HEK293T (cell line): ENCODE data around the gene KLF17.

ENCODE experiments used
- CTCF ChIA-PET: fragments of 350-600 bp; formaldehyde crosslinking; extraction: SDS; loops from one replicate; lab custom pipeline; 2021; ENCODE audit warnings: antibody characterized with exemption, inconsistent platforms; lab: Yijun Ruan, JAX
- POLR2A ChIA-PET: fragments of 350-600 bp; formaldehyde crosslinking; extraction: SDS; loops from one replicate; lab custom pipeline; 2020; ENCODE audit warnings: antibody characterized with exemption, inconsistent platforms; lab: Yijun Ruan, JAX
- DNase-seq: peaks from one replicate; pipeline ENCODE4 v3.0.0; 2012; ENCODE audit warnings: mixed read lengths; ENCODE audit errors: extremely low spot score
- ARNT ChIP-seq: fragments of 450-650 bp; IDR thresholded peaks from 2 replicates; pipeline ENCODE4 v1.6.1; 2017; ENCODE audit warnings: mild to moderate bottlenecking
- BHLHE40 ChIP-seq: fragments of 450-650 bp; IDR thresholded peaks from 2 replicates; pipeline ENCODE4 v1.6.1; 2016; ENCODE audit warnings: mild to moderate bottlenecking, moderate library complexity, borderline replicate concordance
- CTBP1 ChIP-seq: fragments of 450-650 bp; IDR thresholded peaks from 2 replicates; pipeline ENCODE4 v1.6.1; 2016; ENCODE audit warnings: borderline replicate concordance
- ELF4 ChIP-seq: fragments of 450-650 bp; IDR thresholded peaks from 2 replicates; pipeline ENCODE4 v1.6.1; 2017; ENCODE audit warnings: antibody characterized with exemption
- FOXA1 ChIP-seq: fragments of 450-650 bp; IDR thresholded peaks from 2 replicates; pipeline ENCODE4 v1.6.1; 2016; ENCODE audit warnings: mild to moderate bottlenecking
- FOXK2 ChIP-seq: fragments of 450-650 bp; IDR thresholded peaks from 2 replicates; pipeline ENCODE4 v1.6.1; 2016; ENCODE audit warnings: mild to moderate bottlenecking
- FOXM1 ChIP-seq: fragments of 450-650 bp; IDR thresholded peaks from 2 replicates; pipeline ENCODE4 v1.6.1; 2017; ENCODE audit warnings: mild to moderate bottlenecking, borderline replicate concordance
- HDGF ChIP-seq: fragments of 450-650 bp; IDR thresholded peaks from 2 replicates; pipeline ENCODE4 v1.6.1; 2017; ENCODE audit warnings: antibody characterized with exemption, borderline replicate concordance
- L3MBTL2 ChIP-seq: fragments of 450-650 bp; conservative IDR thresholded peaks from 2 replicates; pipeline ENCODE4 v1.6.1; 2016; ENCODE audit warnings: mild to moderate bottlenecking
- LEF1 ChIP-seq: fragments of 450-650 bp; IDR thresholded peaks from 2 replicates; pipeline ENCODE4 v1.6.1; 2017; ENCODE audit warnings: mild to moderate bottlenecking, borderline replicate concordance
- NFRKB ChIP-seq: fragments of 450-650 bp; IDR thresholded peaks from 2 replicates; pipeline ENCODE4 v1.6.1; 2016; ENCODE audit warnings: mild to moderate bottlenecking, moderate library complexity
- PKNOX1 ChIP-seq: fragments of 450-650 bp; IDR thresholded peaks from 2 replicates; pipeline ENCODE4 v1.6.1; 2016
- SP1 ChIP-seq: fragments of 450-650 bp; IDR thresholded peaks from 2 replicates; pipeline ENCODE4 v1.6.1; 2017
- SUZ12 ChIP-seq: fragments of 450-650 bp; IDR thresholded peaks from 2 replicates; pipeline ENCODE4 v1.6.1; 2016; ENCODE audit warnings: mild to moderate bottlenecking
- TARDBP ChIP-seq: fragments of 450-650 bp; IDR thresholded peaks from 2 replicates; pipeline ENCODE4 v1.6.1; 2016
- ZNF384 ChIP-seq: fragments of 450-650 bp; IDR thresholded peaks from 2 replicates; pipeline ENCODE4 v1.6.1; 2016

Gene KLF17

GRCh38 chr1:44108241-44108640 is 10.4 kb upstream of the KLF17 start:
- TF ChIP-seq PKNOX1: no peak
- TF ChIP-seq ZNF384: no peak
- ChIA-PET POLR2A (no interaction called here), CTCF (no interaction called here)
- no peak for DNase-seq

GRCh38 chr1:44108971-44109370 is 9.7 kb upstream of the KLF17 start:
- ChIA-PET CTCF (no interaction called here), POLR2A (no interaction called here)
- DNase-seq: no peak
- TF ChIP-seq NFRKB (no peak), SP1 (no peak), PKNOX1 (no peak), FOXA1 (no peak), BHLHE40 (no peak)

GRCh38 chr1:44110916-44111315 is 7.7 kb upstream of the KLF17 start:
- no peak for DNase-seq
- POLR2A ChIA-PET: no interaction called here
- CTCF ChIA-PET: interaction anchor here (1.0 kb wide), 1 partner anchor 69 kb away, joined by 4 read pairs; no protein-coding TSS in a partner anchor
- no peak for TF ChIP-seq NFRKB
- TF ChIP-seq SUZ12: no peak
- no peak for TF ChIP-seq ZNF384
- TF ChIP-seq CTBP1: no peak
- TF ChIP-seq TARDBP: no peak
- no peak for TF ChIP-seq HDGF
- no peak for TF ChIP-seq ARNT
- TF ChIP-seq BHLHE40: no peak
- TF ChIP-seq ELF4: no peak
- no peak for TF ChIP-seq FOXM1
- no peak for TF ChIP-seq L3MBTL2
- no peak for TF ChIP-seq SP1
- no peak for TF ChIP-seq PKNOX1
- TF ChIP-seq FOXA1: no peak
- no peak for TF ChIP-seq FOXK2
- no peak for TF ChIP-seq LEF1

- no peak for DNase-seq
- POLR2A ChIA-PET: no interaction called here
- TF ChIP-seq PKNOX1 (peak; percentile 45; the same call in 1 of the 2 replicates), ZNF384 (no peak), FOXA1 (no peak), SUZ12 (no peak)
- CTCF ChIA-PET: interaction anchor here (0.6 kb wide), 1 partner anchor 113 kb away, joined by 4 read pairs; no protein-coding TSS in a partner anchor
Measured at GRCh38 chr1:44111861-44112260, 6.8 kb upstream of the KLF17 start.

- POLR2A ChIA-PET: no interaction called here
- CTCF ChIA-PET: interaction anchor here (0.6 to 1.5 kb wide), 2 partner anchors 9 to 112 kb away, joined by 4 read pairs; no protein-coding TSS in a partner anchor
- TF ChIP-seq L3MBTL2: no peak
- TF ChIP-seq ARNT: no peak
- TF ChIP-seq FOXK2: no peak
- no peak for TF ChIP-seq PKNOX1
- no peak for TF ChIP-seq CTBP1
- TF ChIP-seq ELF4: no peak
- no peak for TF ChIP-seq SUZ12
- TF ChIP-seq FOXA1: no peak
- TF ChIP-seq SP1: no peak
- no peak for TF ChIP-seq LEF1
- TF ChIP-seq TARDBP: no peak
- no peak for TF ChIP-seq FOXM1
- TF ChIP-seq NFRKB: no peak
- TF ChIP-seq HDGF: no peak
- no peak for TF ChIP-seq ZNF384
- TF ChIP-seq BHLHE40: no peak
- DNase-seq: no peak
Measured at GRCh38 chr1:44112486-44112885, 6.1 kb upstream of the KLF17 start.

- POLR2A ChIA-PET: no interaction called here
- CTCF ChIA-PET: interaction anchor here (1.5 kb wide), 1 partner anchor 10 kb away, joined by 4 read pairs; no protein-coding TSS in a partner anchor
- DNase-seq: no peak
- TF ChIP-seq NFRKB: no peak
- TF ChIP-seq FOXM1: no peak
- TF ChIP-seq ZNF384: no peak
- TF ChIP-seq HDGF: no peak
Measured at GRCh38 chr1:44113095-44113609, 5.5 kb upstream of the KLF17 start.
